Measurements from ENCODE around the gene MMAB.

DNA sequence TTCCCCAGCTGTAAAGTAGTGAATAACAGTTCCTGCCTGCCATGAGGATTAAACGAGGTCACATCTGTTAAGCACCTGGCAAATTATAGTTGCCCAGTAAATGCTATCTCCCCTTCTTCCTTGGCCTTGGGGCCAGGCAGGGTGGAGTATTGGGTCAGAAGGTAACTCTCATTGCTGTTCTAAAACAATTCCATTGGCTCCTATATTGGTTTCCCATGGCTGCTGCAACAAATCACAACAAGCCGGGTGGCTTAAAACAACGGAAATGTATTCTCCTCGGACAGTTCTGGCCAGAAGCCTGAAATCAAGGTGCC lies 31.9 kb downstream of the MMAB start:
- TF ChIP-seq, protein P1, sequence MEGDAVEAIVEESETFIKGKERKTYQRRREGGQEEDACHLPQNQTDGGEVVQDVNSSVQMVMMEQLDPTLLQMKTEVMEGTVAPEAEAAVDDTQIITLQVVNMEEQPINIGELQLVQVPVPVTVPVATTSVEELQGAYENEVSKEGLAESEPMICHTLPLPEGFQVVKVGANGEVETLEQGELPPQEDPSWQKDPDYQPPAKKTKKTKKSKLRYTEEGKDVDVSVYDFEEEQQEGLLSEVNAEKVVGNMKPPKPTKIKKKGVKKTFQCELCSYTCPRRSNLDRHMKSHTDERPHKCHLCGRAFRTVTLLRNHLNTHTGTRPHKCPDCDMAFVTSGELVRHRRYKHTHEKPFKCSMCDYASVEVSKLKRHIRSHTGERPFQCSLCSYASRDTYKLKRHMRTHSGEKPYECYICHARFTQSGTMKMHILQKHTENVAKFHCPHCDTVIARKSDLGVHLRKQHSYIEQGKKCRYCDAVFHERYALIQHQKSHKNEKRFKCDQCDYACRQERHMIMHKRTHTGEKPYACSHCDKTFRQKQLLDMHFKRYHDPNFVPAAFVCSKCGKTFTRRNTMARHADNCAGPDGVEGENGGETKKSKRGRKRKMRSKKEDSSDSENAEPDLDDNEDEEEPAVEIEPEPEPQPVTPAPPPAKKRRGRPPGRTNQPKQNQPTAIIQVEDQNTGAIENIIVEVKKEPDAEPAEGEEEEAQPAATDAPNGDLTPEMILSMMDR (IDR thresholded peaks at IDR 0.05), result no peak
- no peak for TF ChIP-seq POLR2A (IDR thresholded peaks at IDR 0.05)
- TF ChIP-seq POLR2AphosphoS5 (IDR thresholded peaks at IDR 0.05), result no peak
- no peak for TF ChIP-seq EP300 (IDR thresholded peaks at IDR 0.05; ENCODE audit: low read depth)

Measured in transverse colon (tissue), 4 donors.